HFFc6 (cell line): ENCODE data around the gene KIF3A. TPM values are rescaled to one million over a fixed set of nuclear protein-coding genes. Genes with fewer than 3 reads are reported as not detected.

Source experiments
- DNase-seq: peaks from one replicate; pipeline ENCODE4 v3.0.0-alpha.2; 2018
- H3K27ac Mint-ChIP-seq: 2 replicates; pipeline ENCODE4 v1.8.0; 2020; ENCODE audit warnings: mild to moderate bottlenecking, mixed read lengths
- H3K27me3 Mint-ChIP-seq: 2 replicates; pipeline ENCODE4 v1.8.0; 2021; ENCODE audit warnings: mild to moderate bottlenecking, moderate library complexity, mixed read lengths; ENCODE audit not compliant: insufficient read depth
- H3K36me3 Mint-ChIP-seq: 2 replicates; pipeline ENCODE4 v1.8.0; 2021; ENCODE audit warnings: low read depth, mixed read lengths
- H3K4me1 Mint-ChIP-seq: 2 replicates; pipeline ENCODE4 v1.8.0; 2020; ENCODE audit warnings: low read depth, mixed read lengths
- H3K4me3 Mint-ChIP-seq: 2 replicates; pipeline ENCODE4 v1.8.0; 2020; ENCODE audit warnings: mild to moderate bottlenecking, moderate library complexity, mixed read lengths
- H3K9me3 Mint-ChIP-seq: 2 replicates; pipeline ENCODE4 v1.8.0; 2020; ENCODE audit warnings: mild to moderate bottlenecking, mixed read lengths
- CTCF ChIP-seq: fragments of 200-600 bp; sonication (generic); IDR thresholded peaks from 2 replicates; pipeline ENCODE4 v1.5.0; 2021; ENCODE audit warnings: antibody characterized with exemption, mild to moderate bottlenecking
- total RNA-seq, 6 experiments: library from RNA; stranded (reverse); fragmentation: NEBNext Ultra II Directional; extraction: Animal tissue kit (Norgen Biotek cat#: 25700); gene quantifications; 2 replicates in 1 of 6; 3 replicates in 5 of 6; pipeline ENCODE4 v1.2.3, GENCODE V29; 2021

Gene KIF3A
- total RNA-seq, 6 experiments from 2014 or later: 12.9 to 15.4 (median 14.9) TPM

GRCh38 chr5:132758451-132758850, 21.1 kb upstream of the KIF3A start:
- DNase-seq: no peak
- Mint-ChIP-seq H3K27ac (no peak overlapping the region), H3K4me3 (no peak overlapping the region), H3K36me3 (peaks cover 14% of the 10 kb centered on the region), H3K27me3 (no peaks in the 10 kb centered on the region; the same call in 1 of the 2 replicates), H3K4me1 (no peaks in the 10 kb centered on the region), H3K9me3 (no peaks in the 10 kb centered on the region)
- no peak for TF ChIP-seq CTCF

- no peaks in the 10 kb centered on the region for H3K9me3 Mint-ChIP-seq
- H3K4me3 Mint-ChIP-seq: no peak overlapping the region
- peaks cover 3% of the 10 kb centered on the region for H3K27me3 Mint-ChIP-seq
Measured at GRCh38 chr5:132756542-132756941, 19.2 kb upstream of the KIF3A start.

GRCh38 chr5:132754947-132755346, 17.6 kb upstream of the KIF3A start:
- no peaks in the 10 kb centered on the region for H3K4me1 Mint-ChIP-seq
- TF ChIP-seq CTCF: peak; percentile 62
- H3K36me3 Mint-ChIP-seq: peaks cover 8% of the 10 kb centered on the region; the same call in 1 of the 2 replicates
- peaks cover 3% of the 10 kb centered on the region for H3K27me3 Mint-ChIP-seq
- no peak overlapping the region for H3K27ac Mint-ChIP-seq
- no peaks in the 10 kb centered on the region for H3K9me3 Mint-ChIP-seq
- no peak overlapping the region for H3K4me3 Mint-ChIP-seq
- peak; percentile 41 for DNase-seq

More at GRCh38 chr5:132756542-132756941, 19.2 kb upstream of the KIF3A start:
- Mint-ChIP-seq H3K36me3 (peaks cover 8% of the 10 kb centered on the region), H3K4me1 (no peaks in the 10 kb centered on the region), H3K27ac (no peak overlapping the region)
- no peak for TF ChIP-seq CTCF
- no peak for DNase-seq

GRCh38 chr5:132754111-132754510, 16.8 kb upstream of the KIF3A start:
- Mint-ChIP-seq H3K4me3 (no peak overlapping the region), H3K4me1 (no peaks in the 10 kb centered on the region), H3K27ac (no peak overlapping the region), H3K9me3 (no peaks in the 10 kb centered on the region), H3K36me3 (peaks cover 8% of the 10 kb centered on the region; the same call in 1 of the 2 replicates), H3K27me3 (peaks cover 8% of the 10 kb centered on the region)
- DNase-seq: no peak
- no peak for TF ChIP-seq CTCF

GRCh38 chr5:132753135-132753987, 16.0 kb upstream of the KIF3A start:
- Mint-ChIP-seq H3K4me3 (no peak overlapping the region), H3K27ac (no peak overlapping the region), H3K4me1 (no peaks in the 10 kb centered on the region), H3K9me3 (no peaks in the 10 kb centered on the region), H3K27me3 (peaks cover 13% of the 10 kb centered on the region), H3K36me3 (peaks cover 1% of the 10 kb centered on the region; the same call in 1 of the 2 replicates)
- TF ChIP-seq CTCF: peak; percentile 31; the same call in 1 of the 2 replicates
- no peak for DNase-seq
